Transverse colon (tissue), 4 donors: ENCODE results near the gene TNS1. TPM values are rescaled to one million over a fixed set of nuclear protein-coding genes. Genes with fewer than 3 reads are reported as not detected.
A peak's percentile ranks its signal among the peaks of the same experiment; 100 is the strongest.

Experiments
- DNase-seq: peaks from one replicate; pipeline ENCODE4 v3.0.0-alpha.2; 2019
- H3K27ac ChIP-seq, 4 donors: fragments of 200-600 bp; sonication (generic); 2 replicates each; pipeline ENCODE4 v1.5.1; 2016 to 2018; ENCODE audit warnings: inconsistent platforms in 4 of 4
- H3K27me3 ChIP-seq: fragments of 200-600 bp; sonication (generic); 2 replicates; pipeline ENCODE4 v1.5.1; 2017; ENCODE audit warnings: inconsistent platforms
- H3K36me3 ChIP-seq, 4 donors: fragments of 200-600 bp; sonication (generic); 2 replicates each; pipeline ENCODE4 v1.5.1; 2017 to 2019; ENCODE audit warnings: inconsistent platforms in 4 of 4
- H3K4me1 ChIP-seq, 4 donors: fragments of 200-600 bp; sonication (generic); 2 replicates each; pipeline ENCODE4 v1.5.1; 2017 to 2020; ENCODE audit warnings: inconsistent platforms in 4 of 4
- H3K4me3 ChIP-seq, 4 donors: fragments of 200-600 bp; sonication (generic); 1 replicate in 1 of 4; 2 replicates in 3 of 4; pipeline versions ENCODE4 v1.5.1 to v1.6.1; 2017 to 2019; ENCODE audit warnings: inconsistent platforms in 4 of 4
- H3K9me3 ChIP-seq, 2 donors: fragments of 200-600 bp; sonication (generic); 2 replicates each; pipeline ENCODE4 v1.5.1; 2017 to 2019; ENCODE audit warnings: inconsistent platforms in 2 of 2
- EP300 ChIP-seq: sonication (generic); formaldehyde crosslinking; IDR thresholded peaks from one replicate; pipeline ENCODE4 v1.6.1; 2017; ENCODE audit warnings: antibody characterized with exemption, low read depth
- POLR2A ChIP-seq: fragments of 450-650 bp; IDR thresholded peaks from one replicate; pipeline ENCODE4 v1.6.1; 2016; ENCODE audit warnings: antibody characterized with exemption, mild to moderate bottlenecking, moderate library complexity
- POLR2AphosphoS5 ChIP-seq, 3 donors: sonication (generic); formaldehyde crosslinking; IDR thresholded peaks; one replicate each; pipeline ENCODE4 v1.6.1; 2016; ENCODE audit warnings: antibody characterized with exemption in 3 of 3
- WGBS, 2 donors: methylation state at CpG; one replicate each; pipeline ENCODE4 v1.1.5; 2018; ENCODE audit warnings: low coverage in 1 of 2; 5-methylcytosine and 5-hydroxymethylcytosine counted together
- in situ Hi-C, 4 donors: fragments of 200-750 bp; cut with MboI; loops; one replicate each; pipeline versions ENCODE4 v1.15.0 to v1.15.1; 2017; ENCODE audit warnings: low sequenced_read_pairs in 3 of 4, low pct_ligation_motif_present in 1 of 4, low pct_unique_long_range_greater_than_20kb in 1 of 4
- intact Hi-C: fragments of 100-400 bp; cut with DNase I; formaldehyde crosslinking; loops from one replicate; pipeline ENCODE4 v1.15.1; 2023; ENCODE audit warnings: low total_unique reads
- total RNA-seq, 4 donors: library from RNA; depleted of rRNA; stranded (reverse); fragments of >200 nt; gene quantifications; one replicate each; pipeline ENCODE4 v1.1.0, GENCODE V29; 2016
- TF ChIP-seq, protein P1 (sequence below), 5 experiments: fragments of 200-600 bp in 3 of 5; fragments of 450-650 bp in 2 of 5; sonication (generic) in 3 of 5; IDR thresholded peaks; 1 replicate in 2 of 5; 2 replicates in 3 of 5; pipeline ENCODE4 v1.5.1; 2016 to 2017; ENCODE audit warnings: antibody characterized with exemption in 5 of 5, inconsistent platforms in 3 of 5, mild to moderate bottlenecking in 2 of 5, moderate library complexity in 1 of 5

The TNS1 gene
- total RNA-seq, 4 donors from 2014 or later, result 101 to 487 (median 231) TPM

DNA sequence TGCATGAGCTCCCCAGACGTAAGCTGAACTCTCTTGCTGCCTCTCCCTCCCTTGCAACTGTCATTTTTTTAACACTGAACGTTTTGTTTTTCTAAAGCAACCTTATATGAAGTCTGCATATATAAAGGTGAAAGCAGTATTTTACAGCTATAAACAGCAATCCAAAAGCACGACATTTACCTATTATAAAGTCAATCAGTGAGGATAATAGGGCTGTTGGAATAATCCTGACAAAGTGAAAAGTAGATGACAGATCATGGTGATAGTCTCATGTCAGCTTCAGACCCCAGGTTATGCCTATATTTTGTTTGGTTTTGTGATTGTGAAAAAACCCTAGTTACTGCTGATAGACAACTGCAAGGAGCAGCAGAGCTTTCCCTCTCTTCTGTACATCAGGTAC is 195.8 kb downstream of the TNS1 start:
- Histone ChIP-seq H3K27ac (peak overlapping the region in 1 of 4 donors; percentile 66), H3K4me3 (no peak overlapping the region), H3K4me1 (peaks cover 0 to 28% (median 2%) of the 10 kb centered on the region in 4 donors), H3K36me3 (peaks cover 0 to 17% (median 2%) of the 10 kb centered on the region in 4 donors), H3K9me3 (no peaks in the 10 kb centered on the region), H3K27me3 (no peaks in the 10 kb centered on the region)
- TF ChIP-seq EP300 (no peak), POLR2A (no peak), POLR2AphosphoS5 (IDR thresholded peaks at IDR 0.05) (no peak)
- TF ChIP-seq, protein P1, sequence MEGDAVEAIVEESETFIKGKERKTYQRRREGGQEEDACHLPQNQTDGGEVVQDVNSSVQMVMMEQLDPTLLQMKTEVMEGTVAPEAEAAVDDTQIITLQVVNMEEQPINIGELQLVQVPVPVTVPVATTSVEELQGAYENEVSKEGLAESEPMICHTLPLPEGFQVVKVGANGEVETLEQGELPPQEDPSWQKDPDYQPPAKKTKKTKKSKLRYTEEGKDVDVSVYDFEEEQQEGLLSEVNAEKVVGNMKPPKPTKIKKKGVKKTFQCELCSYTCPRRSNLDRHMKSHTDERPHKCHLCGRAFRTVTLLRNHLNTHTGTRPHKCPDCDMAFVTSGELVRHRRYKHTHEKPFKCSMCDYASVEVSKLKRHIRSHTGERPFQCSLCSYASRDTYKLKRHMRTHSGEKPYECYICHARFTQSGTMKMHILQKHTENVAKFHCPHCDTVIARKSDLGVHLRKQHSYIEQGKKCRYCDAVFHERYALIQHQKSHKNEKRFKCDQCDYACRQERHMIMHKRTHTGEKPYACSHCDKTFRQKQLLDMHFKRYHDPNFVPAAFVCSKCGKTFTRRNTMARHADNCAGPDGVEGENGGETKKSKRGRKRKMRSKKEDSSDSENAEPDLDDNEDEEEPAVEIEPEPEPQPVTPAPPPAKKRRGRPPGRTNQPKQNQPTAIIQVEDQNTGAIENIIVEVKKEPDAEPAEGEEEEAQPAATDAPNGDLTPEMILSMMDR (IDR thresholded peaks at IDR 0.05), result no peak
- 40 to 47% methylated on average over 3 of the region's 3 CpGs for WGBS, 2 donors
- DNase-seq, result no peak
- in situ Hi-C loops (no loop called here), intact Hi-C loops (no loop called here)

DNA sequence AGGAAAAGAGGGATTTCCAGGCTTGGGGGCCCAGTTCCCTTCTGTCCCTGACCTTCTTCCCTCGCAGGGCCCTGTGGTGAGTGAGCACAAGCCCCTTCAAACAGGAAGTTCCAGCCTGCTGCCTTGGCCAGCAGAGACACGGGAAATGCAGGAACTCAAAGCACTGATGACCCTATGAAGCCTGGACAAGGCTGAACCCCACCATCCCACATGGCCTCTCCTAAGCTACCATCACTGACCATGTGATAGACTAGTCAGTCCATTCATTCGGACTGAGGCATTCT is 196.4 kb downstream of the TNS1 start:
- H3K4me1 ChIP-seq, result peaks cover 0 to 33% (median 4%) of the 10 kb centered on the region in 4 donors
- intact Hi-C loops, result no loop called here
- no peak for DNase-seq

DNA sequence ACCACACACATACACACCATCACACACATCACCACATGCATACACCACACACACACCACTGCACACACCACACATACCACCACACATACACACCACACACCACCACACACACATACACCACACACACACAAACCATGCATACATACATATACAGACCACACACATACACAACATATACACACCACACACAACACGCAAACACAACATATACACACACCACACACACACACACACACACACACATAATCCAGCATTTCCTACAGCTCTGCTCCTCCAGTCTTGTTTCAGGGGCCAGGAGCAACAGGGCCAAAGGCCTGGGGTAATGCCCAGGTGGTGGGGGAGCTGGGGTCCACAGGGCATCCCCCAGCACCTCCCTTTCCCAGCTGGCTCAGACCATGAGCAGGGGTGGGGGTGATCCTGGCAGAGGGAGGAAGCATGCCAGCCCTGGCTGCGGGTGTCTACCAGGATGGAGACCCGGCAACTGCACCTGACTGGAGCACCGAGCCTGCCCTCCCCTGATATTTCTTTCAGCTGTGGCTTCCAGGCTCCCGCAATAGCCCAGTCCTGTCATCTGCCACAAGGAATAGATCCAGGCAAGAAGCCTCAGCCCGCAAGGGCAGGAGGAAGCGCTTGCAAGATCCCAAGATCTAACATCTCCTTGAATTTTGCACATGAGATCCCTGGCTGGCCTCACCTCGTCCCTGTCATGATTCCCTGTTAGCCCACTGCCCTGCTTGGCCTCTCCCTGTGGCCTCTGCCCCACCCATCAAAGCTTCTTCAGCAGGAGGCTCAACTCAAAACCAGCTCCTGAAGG is 196.9 kb downstream of the TNS1 start:
- 83 to 100% methylated on average over 2 to 6 of the region's 8 CpGs for WGBS, 2 donors
- H3K27ac ChIP-seq, result peak overlapping the region in 2 of 4 donors; percentile 35 to 66

More for the DNA sequence above, 196.4 kb downstream of the TNS1 start:
- in situ Hi-C loops, result no loop called here
- H3K4me3 ChIP-seq, result no peak overlapping the region
- H3K9me3 ChIP-seq, result no peaks in the 10 kb centered on the region
- H3K27ac ChIP-seq, result peak overlapping the region in 2 of 4 donors; percentile 35 to 66
- WGBS, 2 donors, result 69% methylated on average over 3 of the region's 3 CpGs; no CpG with 5 or more reads in 1 of the 2 donors
- no peak for TF ChIP-seq POLR2A
- TF ChIP-seq POLR2AphosphoS5 (IDR thresholded peaks at IDR 0.05), result no peak
- no peak for TF ChIP-seq EP300
- TF ChIP-seq, protein P1 (IDR thresholded peaks at IDR 0.05), result no peak
- H3K36me3 ChIP-seq, result peaks cover 0 to 17% (median 2%) of the 10 kb centered on the region in 4 donors
- H3K27me3 ChIP-seq, result no peaks in the 10 kb centered on the region

DNA sequence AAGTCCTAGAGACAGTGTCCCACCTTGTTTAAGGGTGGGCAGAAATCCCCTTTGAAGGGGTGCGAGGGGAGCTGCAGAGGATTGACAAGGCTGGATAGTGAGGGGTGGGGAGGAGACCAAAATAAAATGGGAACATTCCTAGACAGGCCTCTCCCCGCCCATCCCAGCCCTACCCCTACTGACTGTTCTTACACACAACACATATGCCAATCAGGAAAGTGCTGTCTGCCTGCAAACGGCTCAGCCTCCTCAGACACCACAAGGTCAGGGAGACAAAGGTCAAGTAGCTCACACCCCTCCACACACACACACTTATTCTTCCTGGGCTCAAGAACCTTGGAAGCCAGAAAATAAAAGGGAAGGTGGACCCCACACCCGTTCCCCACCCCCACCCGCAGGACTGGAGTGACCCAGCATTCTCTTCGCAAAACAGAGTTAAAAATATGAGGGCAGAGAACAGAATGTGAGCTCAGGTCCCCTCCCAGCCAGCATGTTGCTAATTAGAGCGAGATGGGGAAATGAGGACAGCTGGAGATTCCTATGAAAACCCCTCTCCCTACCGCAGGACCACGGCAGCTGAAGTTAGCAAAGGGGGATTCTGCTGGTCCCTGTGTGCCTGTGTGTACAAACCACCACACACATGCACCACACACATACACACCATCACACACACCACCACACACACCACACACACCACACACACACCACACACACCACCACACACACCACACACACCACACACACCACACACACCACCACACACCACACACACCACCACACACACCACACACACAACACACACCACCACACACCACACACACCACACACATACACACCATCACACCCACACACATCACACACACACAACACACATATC is 197.8 kb downstream of the TNS1 start:
- no peak for TF ChIP-seq POLR2A
- no peak for TF ChIP-seq POLR2AphosphoS5 (IDR thresholded peaks at IDR 0.05)
- no peak for TF ChIP-seq EP300
- TF ChIP-seq, protein P1 (IDR thresholded peaks at IDR 0.05), result no peak
- H3K27me3 ChIP-seq, result no peaks in the 10 kb centered on the region
- intact Hi-C loops (no loop called here), in situ Hi-C loops (no loop called here)
- peaks cover 0 to 33% (median 4%) of the 10 kb centered on the region in 4 donors for H3K4me1 ChIP-seq
- DNase-seq, result no peak
- no peaks in the 10 kb centered on the region for H3K9me3 ChIP-seq
- H3K4me3 ChIP-seq, result no peak overlapping the region
- H3K27ac ChIP-seq, result peak overlapping the region in 2 of 4 donors; percentile 5 to 66
- 23 to 57% methylated on average over 6 to 9 of the region's 9 CpGs for WGBS, 2 donors
- H3K36me3 ChIP-seq, result peaks cover 0 to 17% (median 2%) of the 10 kb centered on the region in 4 donors

More for the DNA sequence above, 196.9 kb downstream of the TNS1 start:
- no peaks in the 10 kb centered on the region for H3K9me3 ChIP-seq
- in situ Hi-C loops (no loop called here), intact Hi-C loops (no loop called here)
- no peak overlapping the region for H3K4me3 ChIP-seq
- DNase-seq, result no peak
- H3K4me1 ChIP-seq, result peaks cover 0 to 33% (median 4%) of the 10 kb centered on the region in 4 donors
- TF ChIP-seq POLR2A, result no peak
- TF ChIP-seq POLR2AphosphoS5 (IDR thresholded peaks at IDR 0.05), result no peak
- peaks cover 0 to 17% (median 2%) of the 10 kb centered on the region in 4 donors for H3K36me3 ChIP-seq
- no peaks in the 10 kb centered on the region for H3K27me3 ChIP-seq
